Dermis microvascular lymphatic vessel endothelial cell (primary cell): ENCODE measurements around the gene SRM. TPM values are rescaled to one million over a fixed set of nuclear protein-coding genes. Genes with fewer than 3 reads are reported as not detected.
"Not testable (repeated sequence)": the region's sequence is repeated elsewhere in the genome, so short reads cannot be mapped to it uniquely, and the experiment has no call there.

ENCODE experiments used
- DNase-seq, 2 donors: peaks; one replicate each; pipeline versions ENCODE4 v3.0.0 to v3.0.0-alpha.2; 2010; ENCODE audit warnings: low read depth in 2 of 2
- total RNA-seq: library from RNA; depleted of rRNA; stranded (reverse); fragments of >200 nt; gene quantifications from 2 replicates; pipeline ENCODE4 v1.2.1, GENCODE V29; 2014

Gene SRM
- total RNA-seq, 1 donor from 2014 or later = 7.6 TPM

GRCh38 chr1:11019358-11019757 lies 40.5 kb downstream of the SRM start:
- not testable (repeated sequence) for DNase-seq

GRCh38 chr1:11013160-11013531 lies 46.7 kb downstream of the SRM start:
- no peak for DNase-seq

- DNase-seq = peak; percentile 81 to 90
These were observed 47.3 kb downstream of the SRM start, which contains the start of gene TARDBP for GRCh38 chr1:11012260-11013159. Gene TARDBP (plus strand): TSS chr1:11012654. CDS start chr1:11013728, 1,074 bp downstream.

Other genes starting within 250 kb of the SRM start
- gene TARDBP, start 47.4 kb downstream of the SRM start, total RNA-seq = 85.6 and 93.4 TPM in 2 replicates
- not detected in 2 replicates for gene MASP2, start 12.8 kb downstream of the SRM start, total RNA-seq
- gene EXOSC10, start 39.9 kb upstream of the SRM start, total RNA-seq = 40.2 and 43.3 TPM in 2 replicates
- gene ANGPTL7, start 129.3 kb upstream of the SRM start, total RNA-seq = not detected in 2 replicates
- 37.5 and 62.8 TPM in 2 replicates for gene MTOR, start 202.5 kb upstream of the SRM start, total RNA-seq
- gene UBIAD1, start 213.2 kb upstream of the SRM start, total RNA-seq = 6.9 and 15.2 TPM in 2 replicates